Muscle of arm (tissue), 12 donors: Measurements from ENCODE around the gene NCAM2. TPM values are rescaled to one million over a fixed set of nuclear protein-coding genes. Genes with fewer than 3 reads are reported as not detected.

Experiments
- DNase-seq: peaks from one replicate; pipeline ENCODE4 v3.0.0-alpha.2; 2013
- polyA plus RNA-seq, 12 donors: library from polyadenylated mRNA; unstranded; fragments of 120-200 nt; gene quantifications; one replicate each; pipeline ENCODE4 v1.2.1, GENCODE V29; 2013; ENCODE audit not compliant: insufficient read length in 12 of 12

The NCAM2 gene
- polyA plus RNA-seq, 12 donors: 3.9 to 27.5 (median 6.9) TPM; not detected in 1

GRCh38 chr21:21434944-21435343 lies 436.7 kb downstream of the NCAM2 start:
- DNase-seq: no peak

GRCh38 chr21:21436012-21436534 lies 437.9 kb downstream of the NCAM2 start:
- no peak for DNase-seq

- DNase-seq: no peak
Measured at GRCh38 chr21:21439761-21440160, 441.6 kb downstream of the NCAM2 start.

- no peak for DNase-seq
Measured at GRCh38 chr21:21457077-21457476, 458.9 kb downstream of the NCAM2 start.

GRCh38 chr21:21458124-21458631 lies 460.0 kb downstream of the NCAM2 start:
- no peak for DNase-seq

GRCh38 chr21:21460979-21461378 lies 462.8 kb downstream of the NCAM2 start:
- no peak for DNase-seq

GRCh38 chr21:21463456-21463855 lies 465.2 kb downstream of the NCAM2 start:
- peak; percentile 4 for DNase-seq

GRCh38 chr21:21464684-21465083 lies 466.5 kb downstream of the NCAM2 start:
- DNase-seq: no peak

GRCh38 chr21:21466752-21467151 lies 468.5 kb downstream of the NCAM2 start:
- no peak for DNase-seq

- no peak for DNase-seq
Measured at GRCh38 chr21:21468003-21468402, 469.8 kb downstream of the NCAM2 start.

GRCh38 chr21:21481239-21481638 lies 483.0 kb downstream of the NCAM2 start:
- DNase-seq: no peak

GRCh38 chr21:21508859-21509258 lies 510.6 kb downstream of the NCAM2 start:
- DNase-seq: no peak

- DNase-seq: peak; percentile 18
Measured at GRCh38 chr21:21530680-21531079, 532.5 kb downstream of the NCAM2 start.

- no peak for DNase-seq
Measured at GRCh38 chr21:21547368-21547953, 549.3 kb downstream of the NCAM2 start.

- no peak for DNase-seq
Measured at GRCh38 chr21:21559285-21560045, 561.3 kb downstream of the NCAM2 start.
